ENCODE results near the gene KLHDC4. TPM values are rescaled to one million over a fixed set of nuclear protein-coding genes. Genes with fewer than 3 reads are reported as not detected.
"Not testable (repeated sequence)": the region's sequence is repeated elsewhere in the genome, so short reads cannot be mapped to it uniquely, and the experiment has no call there.

The KLHDC4 gene
- 15.7 TPM for polyA plus RNA-seq (2013, experiment 1 of 2)
- 18.2 TPM for polyA plus RNA-seq (2013, experiment 2 of 2)

GRCh38 chr16:87765776-87766484, at the start of gene KLHDC4:
TSS of gene KLHDC4 (minus strand) at chr16:87765986. CDS start at chr16:87765890, 96 bp downstream.
- H3K4me1 ChIP-seq (ENCODE audit: control insufficient read depth, insufficient read depth, low read length, poor library complexity, severe bottlenecking): peaks cover 6% of the 10 kb centered on the region
- H3K36me3 ChIP-seq (ENCODE audit: control insufficient read depth, insufficient read depth, low read length): peaks cover 37% of the 10 kb centered on the region
- 6 to 7% methylated on average over 46 to 52 of the region's 60 CpGs for WGBS, 2 experiments (ENCODE audit: insufficient coverage in 2 of 2)
- peak within 1 kb of the TSS; percentile 71 for H3K27ac ChIP-seq (ENCODE audit: low read depth, low read length, severe bottlenecking)
- H3K4me3 ChIP-seq (ENCODE audit: extremely low read depth, insufficient read depth, low read length, poor library complexity, severe bottlenecking): peak within 1 kb of the TSS; percentile 95
- H3K9me3 ChIP-seq (ENCODE audit: control insufficient read depth, low read length): no peaks in the 10 kb centered on the region

- H3K36me3 ChIP-seq (ENCODE audit: control insufficient read depth, insufficient read depth, low read length): no peaks in the 10 kb centered on the region
- H3K4me3 ChIP-seq (ENCODE audit: extremely low read depth, insufficient read depth, low read length, poor library complexity, severe bottlenecking): no peak overlapping the region
- no peak overlapping the region for H3K27ac ChIP-seq (ENCODE audit: low read depth, low read length, severe bottlenecking)
- H3K9me3 ChIP-seq (ENCODE audit: control insufficient read depth, low read length): peaks cover 21% of the 10 kb centered on the region
- 87 to 89% methylated on average over 5 of the region's 5 CpGs for WGBS, 2 experiments (ENCODE audit: insufficient coverage in 2 of 2)
- no peaks in the 10 kb centered on the region for H3K4me1 ChIP-seq (ENCODE audit: control insufficient read depth, insufficient read depth, low read length, poor library complexity, severe bottlenecking)
These were observed 49.8 kb upstream of the KLHDC4 start for GRCh38 chr16:87815567-87815966.

GRCh38 chr16:87812200-87812656, 46.4 kb upstream of the KLHDC4 start:
- Histone ChIP-seq H3K27ac (ENCODE audit: low read depth, low read length, severe bottlenecking) (no peak overlapping the region), H3K4me3 (ENCODE audit: extremely low read depth, insufficient read depth, low read length, poor library complexity, severe bottlenecking) (no peak overlapping the region), H3K4me1 (ENCODE audit: control insufficient read depth, insufficient read depth, low read length, poor library complexity, severe bottlenecking) (peaks cover 4% of the 10 kb centered on the region), H3K36me3 (ENCODE audit: control insufficient read depth, insufficient read depth, low read length) (no peaks in the 10 kb centered on the region), H3K9me3 (ENCODE audit: control insufficient read depth, low read length) (peaks cover 10% of the 10 kb centered on the region)
- 82 to 83% methylated on average over 5 to 9 of the region's 10 CpGs for WGBS, 2 experiments (ENCODE audit: insufficient coverage in 2 of 2)

GRCh38 chr16:87811454-87811853, 45.7 kb upstream of the KLHDC4 start:
- not testable (repeated sequence) for H3K9me3 ChIP-seq (ENCODE audit: control insufficient read depth, low read length); H3K36me3 ChIP-seq (ENCODE audit: control insufficient read depth, insufficient read depth, low read length); H3K4me3 ChIP-seq (ENCODE audit: extremely low read depth, insufficient read depth, low read length, poor library complexity, severe bottlenecking); H3K27ac ChIP-seq (ENCODE audit: low read depth, low read length, severe bottlenecking)
- peaks cover 12% of the 10 kb centered on the region for H3K4me1 ChIP-seq (ENCODE audit: control insufficient read depth, insufficient read depth, low read length, poor library complexity, severe bottlenecking)
- WGBS, 2 experiments (ENCODE audit: insufficient coverage in 2 of 2): 100% methylated on average over 1 of the region's 1 CpG; no CpG with 5 or more reads in 1 of the 2 experiments

- H3K4me3 ChIP-seq (ENCODE audit: extremely low read depth, insufficient read depth, low read length, poor library complexity, severe bottlenecking): no peak overlapping the region
- H3K4me1 ChIP-seq (ENCODE audit: control insufficient read depth, insufficient read depth, low read length, poor library complexity, severe bottlenecking): peaks cover 18% of the 10 kb centered on the region
- H3K27ac ChIP-seq (ENCODE audit: low read depth, low read length, severe bottlenecking): no peak overlapping the region
- no peaks in the 10 kb centered on the region for H3K36me3 ChIP-seq (ENCODE audit: control insufficient read depth, insufficient read depth, low read length)
- peaks cover 4% of the 10 kb centered on the region for H3K9me3 ChIP-seq (ENCODE audit: control insufficient read depth, low read length)
- WGBS, 2 experiments (ENCODE audit: insufficient coverage in 2 of 2): 86 to 93% methylated on average over 12 to 13 of the region's 15 CpGs
These were observed 43.5 kb upstream of the KLHDC4 start for GRCh38 chr16:87809150-87809902.

GRCh38 chr16:87808108-87808507, 42.3 kb upstream of the KLHDC4 start:
- WGBS, 2 experiments (ENCODE audit: insufficient coverage in 2 of 2): 100% methylated on average over 1 to 5 of the region's 6 CpGs
- Histone ChIP-seq H3K27ac (ENCODE audit: low read depth, low read length, severe bottlenecking) (no peak overlapping the region), H3K9me3 (ENCODE audit: control insufficient read depth, low read length) (peaks cover 4% of the 10 kb centered on the region), H3K36me3 (ENCODE audit: control insufficient read depth, insufficient read depth, low read length) (no peaks in the 10 kb centered on the region), H3K4me3 (ENCODE audit: extremely low read depth, insufficient read depth, low read length, poor library complexity, severe bottlenecking) (no peak overlapping the region), H3K4me1 (ENCODE audit: control insufficient read depth, insufficient read depth, low read length, poor library complexity, severe bottlenecking) (peaks cover 18% of the 10 kb centered on the region)

GRCh38 chr16:87806641-87807546, 41.1 kb upstream of the KLHDC4 start:
- Histone ChIP-seq H3K4me3 (ENCODE audit: extremely low read depth, insufficient read depth, low read length, poor library complexity, severe bottlenecking) (no peak overlapping the region), H3K4me1 (ENCODE audit: control insufficient read depth, insufficient read depth, low read length, poor library complexity, severe bottlenecking) (peaks cover 18% of the 10 kb centered on the region), H3K9me3 (ENCODE audit: control insufficient read depth, low read length) (peaks cover 4% of the 10 kb centered on the region), H3K27ac (ENCODE audit: low read depth, low read length, severe bottlenecking) (peak overlapping the region; percentile 89), H3K36me3 (ENCODE audit: control insufficient read depth, insufficient read depth, low read length) (no peaks in the 10 kb centered on the region)
- WGBS, 2 experiments (ENCODE audit: insufficient coverage in 2 of 2): 63 to 82% methylated on average over 14 to 20 of the region's 25 CpGs

- 83 to 86% methylated on average over 14 to 16 of the region's 16 CpGs for WGBS, 2 experiments (ENCODE audit: insufficient coverage in 2 of 2)
- H3K9me3 ChIP-seq (ENCODE audit: control insufficient read depth, low read length): peaks cover 4% of the 10 kb centered on the region
- no peak overlapping the region for H3K4me3 ChIP-seq (ENCODE audit: extremely low read depth, insufficient read depth, low read length, poor library complexity, severe bottlenecking)
- H3K27ac ChIP-seq (ENCODE audit: low read depth, low read length, severe bottlenecking): peak overlapping the region; percentile 89
- H3K36me3 ChIP-seq (ENCODE audit: control insufficient read depth, insufficient read depth, low read length): no peaks in the 10 kb centered on the region
- peaks cover 18% of the 10 kb centered on the region for H3K4me1 ChIP-seq (ENCODE audit: control insufficient read depth, insufficient read depth, low read length, poor library complexity, severe bottlenecking)
These were observed 40.5 kb upstream of the KLHDC4 start for GRCh38 chr16:87806261-87806640.

GRCh38 chr16:87803385-87803784, 37.6 kb upstream of the KLHDC4 start:
- H3K36me3 ChIP-seq (ENCODE audit: control insufficient read depth, insufficient read depth, low read length): no peaks in the 10 kb centered on the region
- no peak overlapping the region for H3K27ac ChIP-seq (ENCODE audit: low read depth, low read length, severe bottlenecking)
- H3K9me3 ChIP-seq (ENCODE audit: control insufficient read depth, low read length): peaks cover 2% of the 10 kb centered on the region
- H3K4me3 ChIP-seq (ENCODE audit: extremely low read depth, insufficient read depth, low read length, poor library complexity, severe bottlenecking): no peak overlapping the region
- WGBS, 2 experiments (ENCODE audit: insufficient coverage in 2 of 2): 88% methylated on average over 5 of the region's 5 CpGs
- peaks cover 15% of the 10 kb centered on the region for H3K4me1 ChIP-seq (ENCODE audit: control insufficient read depth, insufficient read depth, low read length, poor library complexity, severe bottlenecking)

GRCh38 chr16:87802670-87803069, 36.9 kb upstream of the KLHDC4 start:
- H3K4me3 ChIP-seq (ENCODE audit: extremely low read depth, insufficient read depth, low read length, poor library complexity, severe bottlenecking): no peak overlapping the region
- WGBS, 2 experiments (ENCODE audit: insufficient coverage in 2 of 2): 84 to 97% methylated on average over 4 of the region's 8 CpGs
- H3K4me1 ChIP-seq (ENCODE audit: control insufficient read depth, insufficient read depth, low read length, poor library complexity, severe bottlenecking): peaks cover 15% of the 10 kb centered on the region
- no peaks in the 10 kb centered on the region for H3K36me3 ChIP-seq (ENCODE audit: control insufficient read depth, insufficient read depth, low read length)
- H3K9me3 ChIP-seq (ENCODE audit: control insufficient read depth, low read length): no peaks in the 10 kb centered on the region
- no peak overlapping the region for H3K27ac ChIP-seq (ENCODE audit: low read depth, low read length, severe bottlenecking)
